ENCODE data around the gene JAZF1. TPM values are rescaled to one million over a fixed set of nuclear protein-coding genes. Genes with fewer than 3 reads are reported as not detected.

The JAZF1 gene
- total and polyA plus RNA-seq, 2 of the 4 experiments (the other 2 are of a cell fraction) = 8.4 to 10.5 TPM

GRCh38 chr7:28133872-28134271 lies 46.7 kb downstream of the JAZF1 start:
- CTCF ChIA-PET = no interaction called here

More at GRCh38 chr7:28133872-28134271, 46.7 kb downstream of the JAZF1 start:
- peaks cover 25 to 64% of the 10 kb centered on the region in 2 experiments for H3K79me1 ChIP-seq (ENCODE audit: low read depth in 1 of 2, low read length in 2 of 2)
- no peak overlapping the region for H2BK20ac ChIP-seq (ENCODE audit: low read depth, low read length)
- no peak for ATAC-seq (ENCODE audit: low read depth)
- 0 out of 3 replicates have a peak overlapping the region, but pooled peaks have one; percentile 43 for H2BK15ac ChIP-seq (ENCODE audit: low read depth, low read length)
- H3K4me2 ChIP-seq (ENCODE audit: low read depth, low read length) = no peak overlapping the region
- H3K27me3 ChIP-seq (ENCODE audit: control insufficient read depth, insufficient read depth, low read length) = no peaks in the 10 kb centered on the region
- peak overlapping the region; percentile 52; the same call in 1 of the 2 replicates for H3K23ac ChIP-seq (ENCODE audit: low read depth, low read length)
- H2BK120ac ChIP-seq (ENCODE audit: low read depth, low read length) = no peak overlapping the region
- peaks cover 6% of the 10 kb centered on the region for H3K36me3 ChIP-seq (ENCODE audit: control insufficient read depth, insufficient read depth, low read length)
- peaks cover 13% of the 10 kb centered on the region for H3K9me1 ChIP-seq (ENCODE audit: insufficient read depth, low read length)
- intact Hi-C loops (cut with micrococcal nuclease) = no loop called here
- H2AK5ac ChIP-seq (ENCODE audit: low read depth, low read length) = no peak overlapping the region
- in situ Hi-C loops (cut with MboI; ENCODE audit: low sequenced_read_pairs) = no loop called here
- no peak overlapping the region for H3K27ac ChIP-seq (ENCODE audit: insufficient read depth, low read length)
- H3K14ac ChIP-seq (replicated peaks; ENCODE audit: low read depth, low read length) = no peak overlapping the region; the same call in 1 of the 2 replicates
- no TSS peak for BruUV-seq (replicated peaks)
- H3K4ac ChIP-seq (ENCODE audit: low read depth, low read length) = 0 out of 2 replicates have a peak overlapping the region, but pooled peaks have one; percentile 13
- no peak overlapping the region for H3K56ac ChIP-seq (ENCODE audit: extremely low read depth, insufficient read depth, low read length)
- H4K8ac ChIP-seq (ENCODE audit: low read depth in 2 of 2, low read length in 2 of 2) = no peak overlapping the region
- no peak overlapping the region for H3K18ac ChIP-seq (ENCODE audit: low read depth, low read length)
- no CpG with 5 or more reads among the region's 1 CpG for WGBS, 2 experiments (ENCODE audit: extremely low coverage in 2 of 2, insufficient read length in 1 of 2)
- no peak overlapping the region for H2AFZ ChIP-seq (replicated peaks; ENCODE audit: low read length, poor library complexity)
- H4K20me1 ChIP-seq (ENCODE audit: insufficient read depth, low read length) = peaks cover 9% of the 10 kb centered on the region; the same call in 1 of the 2 replicates
- H3K9ac ChIP-seq (ENCODE audit: low read depth, low read length) = no peak overlapping the region
- no peak overlapping the region for H2AK9ac ChIP-seq (replicated peaks; ENCODE audit: low read depth, low read length, poor library complexity)
- POLR2A ChIA-PET (ENCODE audit: unreplicated experiment) = interaction anchor here (0.5 kb wide), 1 partner anchor 561 kb away, joined by 4 read pairs; no protein-coding TSS in a partner anchor
- H3K9me3 ChIP-seq (ENCODE audit: control insufficient read depth, insufficient read depth, low read length) = no peaks in the 10 kb centered on the region
- dilution Hi-C loops (cut with HindIII; ENCODE audit: low sequenced_read_pairs, unreplicated experiment) = no loop called here
- no peak overlapping the region for H2BK5ac ChIP-seq (ENCODE audit: low read depth, low read length, poor library complexity, severe bottlenecking)
- DNase-seq = no peak
- H4K91ac ChIP-seq (ENCODE audit: insufficient read depth, low read depth, low read length) = no peak overlapping the region
- H3K4me3 ChIP-seq (ENCODE audit: insufficient read depth, low read depth, low read length) = no peak overlapping the region
- peaks cover 11% of the 10 kb centered on the region for H3K4me1 ChIP-seq (ENCODE audit: control insufficient read depth, insufficient read depth, low read length)
- peak overlapping the region; percentile 38; the same call in 1 of the 2 replicates for H4K5ac ChIP-seq (ENCODE audit: low read depth, low read length)
- TF ChIP-seq NFE2L2 (IDR thresholded peaks at IDR 0.05; ENCODE audit: low read depth, low read length) = no peak
- no peak for TF ChIP-seq RAD21 (IDR thresholded peaks at IDR 0.05; ENCODE audit: low read length)
- TF ChIP-seq CTCF (conservative IDR thresholded peaks at IDR 0.05; ENCODE audit: low read depth, low read length) = no peak
- no peak for TF ChIP-seq POLR2A (IDR thresholded peaks at IDR 0.05; ENCODE audit: low read depth, low read length)
- TF ChIP-seq BHLHE40 (IDR thresholded peaks at IDR 0.05; ENCODE audit: low read depth, low read length) = no peak
- TF ChIP-seq RCOR1 (IDR thresholded peaks at IDR 0.05; ENCODE audit: insufficient replicate concordance, low read length) = no peak
- no peak for TF ChIP-seq ELK1 (IDR thresholded peaks at IDR 0.05; ENCODE audit: borderline replicate concordance, low read depth, low read length)
- no peak for TF ChIP-seq FOS (IDR thresholded peaks at IDR 0.05; ENCODE audit: low read depth, low read length)
- no peak for TF ChIP-seq USF2 (IDR thresholded peaks at IDR 0.05; ENCODE audit: low read depth, low read length)
- no peak for TF ChIP-seq CHD1 (IDR thresholded peaks at IDR 0.05; ENCODE audit: low read depth, low read length)
- TF ChIP-seq MAZ (IDR thresholded peaks at IDR 0.05; ENCODE audit: borderline replicate concordance, low read depth, low read length) = no peak
- TF ChIP-seq MXI1 (IDR thresholded peaks at IDR 0.05; ENCODE audit: borderline replicate concordance, low read depth, low read length) = no peak
- TF ChIP-seq SMC3 (IDR thresholded peaks at IDR 0.05; ENCODE audit: low read depth, low read length) = no peak
- TF ChIP-seq CEBPB (IDR thresholded peaks at IDR 0.05; ENCODE audit: low read depth, low read length) = no peak

Data from IMR-90 (cell line).